A549 (cell line): ENCODE measurements around the gene DDX10. TPM values are rescaled to one million over a fixed set of nuclear protein-coding genes. Genes with fewer than 3 reads are reported as not detected.

Experiments
- ATAC-seq, 2 experiments: fragments of 200-7000 bp in 1 of 2; fragments of >200 bp in 1 of 2; cut with Nextera tagmentation in 1 of 2; cut with Tn5 transposase in 1 of 2; 3 replicates each; pipeline versions ENCODE4 v1.8.0 to v1.9.1; 2018 to 2020; ENCODE audit warnings: mild to moderate bottlenecking in 1 of 2, moderate library complexity in 1 of 2
- CTCF ChIA-PET: fragments of 300-600 bp; sonication (Branson Sonifier 250); formaldehyde crosslinking; extraction: SDS; loops from one replicate; lab custom pipeline; 2021; ENCODE audit warnings: antibody characterized with exemption, inconsistent platforms; lab: Yijun Ruan, JAX
- POLR2A ChIA-PET: fragments of 350-600 bp; formaldehyde crosslinking; extraction: SDS; loops from one replicate; lab custom pipeline; 2021; ENCODE audit warnings: antibody characterized with exemption, inconsistent platforms; lab: Yijun Ruan, JAX
- DNase-seq, 2 experiments: peaks; one replicate each; pipeline versions ENCODE4 v3.0.0 to v3.0.0-alpha.2; 2011 to 2016; ENCODE audit warnings: low read depth in 1 of 2, low spot score in 1 of 2
- FAIRE-seq: peaks from 2 replicates; lab custom pipeline; 2011; peaks lifted over from hg19 to GRCh38; lab: Jason Lieb, UNC
- H3K27ac ChIP-seq, 2 experiments: fragments of >200 bp; sonication (Bioruptor Twin); formaldehyde crosslinking; 3 replicates each; pipeline ENCODE4 v1.5.1; 2016 to 2017
- H3K4me1 ChIP-seq: fragments of >200 bp; sonication (Bioruptor Twin); formaldehyde crosslinking; 3 replicates; pipeline ENCODE4 v1.6.1; 2016
- H3K4me2 ChIP-seq: fragments of >200 bp; sonication (Bioruptor Twin); formaldehyde crosslinking; 3 replicates; pipeline ENCODE4 v1.6.1; 2016
- H3K4me3 ChIP-seq: fragments of >200 bp; sonication (Bioruptor Twin); formaldehyde crosslinking; 3 replicates; pipeline ENCODE4 v1.5.1; 2016
- H3K9me3 ChIP-seq: fragments of >200 bp; sonication (Bioruptor Twin); formaldehyde crosslinking; 3 replicates; pipeline ENCODE4 v1.6.1; 2016
- CBX2 ChIP-seq: fragments of 200-600 bp; sonication (generic); IDR thresholded peaks from 2 replicates; pipeline ENCODE4 v1.6.1; 2016; ENCODE audit warnings: low read depth, mild to moderate bottlenecking, borderline replicate concordance
- CEBPB ChIP-seq, 2 experiments: fragments of >200 bp in 1 of 2; sonication (Bioruptor Twin) in 1 of 2; formaldehyde crosslinking in 1 of 2; IDR thresholded peaks; 2 replicates each; pipeline ENCODE4 v1.6.1; 2012 to 2016
- CHD2 ChIP-seq: fragments of 150-350 bp; IDR thresholded peaks from 2 replicates; pipeline ENCODE4 v1.6.1; 2014; ENCODE audit warnings: low read length; ENCODE audit not compliant: partially characterized antibody
- CHD4 ChIP-seq: fragments of 200-600 bp; sonication (generic); IDR thresholded peaks from 2 replicates; pipeline ENCODE4 v1.6.1; 2016; ENCODE audit warnings: antibody characterized with exemption, mild to moderate bottlenecking, borderline replicate concordance
- EP300 ChIP-seq, 2 experiments: fragments of >200 bp; sonication (Bioruptor Twin); formaldehyde crosslinking; IDR thresholded peaks; 2 replicates in 1 of 2; 3 replicates in 1 of 2; pipeline ENCODE4 v1.6.1; 2016 to 2017
- ESRRA ChIP-seq: fragments of 150-350 bp; IDR thresholded peaks from 2 replicates; pipeline ENCODE4 v1.6.1; 2014; ENCODE audit warnings: mild to moderate bottlenecking, low read length, borderline replicate concordance
- FOSL2 ChIP-seq, 2 experiments: fragments of 450-650 bp in 1 of 2; fragments of >200 bp in 1 of 2; sonication (Bioruptor Twin) in 1 of 2; formaldehyde crosslinking; IDR thresholded peaks; 2 replicates each; pipeline versions ENCODE4 v1.5.0 to v1.6.1; 2016 to 2020; ENCODE audit warnings: mild to moderate bottlenecking in 1 of 2, moderate library complexity in 1 of 2
- GATA3 ChIP-seq: IDR thresholded peaks from 2 replicates; pipeline ENCODE4 v1.6.1; 2012; ENCODE audit warnings: borderline replicate concordance
- HEYL ChIP-seq: fragments of 250-450 bp; sonication (Bioruptor Pico); IDR thresholded peaks from 2 replicates; pipeline ENCODE4 v1.8.0; 2021; ENCODE audit warnings: mild to moderate bottlenecking, moderate library complexity
- HOXA7 ChIP-seq: fragments of 250-450 bp; sonication (Bioruptor Pico); IDR thresholded peaks from 2 replicates; pipeline ENCODE4 v1.5.0; 2020; ENCODE audit warnings: mild to moderate bottlenecking, moderate library complexity
- KDM1A ChIP-seq: fragments of 200-600 bp; sonication (generic); IDR thresholded peaks from 2 replicates; pipeline ENCODE4 v1.6.1; 2016; ENCODE audit warnings: low read depth, mild to moderate bottlenecking
- KDM5A ChIP-seq: fragments of 200-600 bp; sonication (generic); IDR thresholded peaks from 2 replicates; pipeline ENCODE4 v1.6.1; 2016; ENCODE audit warnings: antibody characterized with exemption, mild to moderate bottlenecking
- MAZ ChIP-seq: fragments of 150-350 bp; IDR thresholded peaks from 2 replicates; pipeline ENCODE4 v1.6.1; 2014; ENCODE audit warnings: antibody characterized with exemption, low read depth, low read length, borderline replicate concordance
- MYC ChIP-seq: IDR thresholded peaks from 2 replicates; pipeline ENCODE4 v1.6.1; 2012; ENCODE audit warnings: mild to moderate bottlenecking, inconsistent platforms, low read length, improper control_type of control experiment, borderline replicate concordance
- POLR2AphosphoS2 ChIP-seq: conservative IDR thresholded peaks from 2 replicates; pipeline ENCODE4 v1.6.1; 2012; ENCODE audit warnings: low read length, improper control_type of control experiment, inconsistent platforms
- RAD21 ChIP-seq, 2 experiments: fragments of >200 bp in 1 of 2; sonication (Bioruptor Twin) in 1 of 2; formaldehyde crosslinking in 1 of 2; IDR thresholded peaks in 1 of 2; conservative IDR thresholded peaks in 1 of 2; 2 replicates in 1 of 2; 3 replicates in 1 of 2; pipeline ENCODE4 v1.6.1; 2012 to 2018; ENCODE audit warnings: inconsistent platforms in 1 of 2
- RARB ChIP-seq: fragments of 250-450 bp; sonication (Bioruptor Pico); IDR thresholded peaks from 2 replicates; pipeline ENCODE4 v1.8.0; 2021; ENCODE audit warnings: mild to moderate bottlenecking, moderate library complexity
- REST ChIP-seq: fragments of 200-600 bp; sonication (generic); IDR thresholded peaks from 2 replicates; pipeline ENCODE4 v1.6.1; 2016; ENCODE audit warnings: antibody characterized with exemption, mild to moderate bottlenecking, moderate library complexity
- RNF2 ChIP-seq: fragments of 200-600 bp; sonication (generic); IDR thresholded peaks from 2 replicates; pipeline ENCODE4 v1.6.1; 2016; ENCODE audit warnings: low read depth, mild to moderate bottlenecking, antibody characterized with exemption, moderate library complexity, borderline replicate concordance
- SMC3 ChIP-seq: fragments of >200 bp; sonication (Bioruptor Twin); formaldehyde crosslinking; IDR thresholded peaks from 3 replicates; pipeline ENCODE4 v1.6.1; 2018; ENCODE audit warnings: inconsistent platforms
- SREBF2 ChIP-seq: fragments of 450-650 bp; IDR thresholded peaks from 2 replicates; pipeline ENCODE4 v1.6.1; 2014; ENCODE audit warnings: mild to moderate bottlenecking, moderate library complexity
- TFCP2L1 ChIP-seq: fragments of 250-450 bp; sonication (Bioruptor Pico); IDR thresholded peaks from 2 replicates; pipeline ENCODE4 v1.5.0; 2021; ENCODE audit warnings: mild to moderate bottlenecking
- ZNF302 ChIP-seq: fragments of 250-450 bp; sonication (Bioruptor Pico); IDR thresholded peaks from 2 replicates; pipeline ENCODE4 v1.9.0; 2021; ENCODE audit warnings: inconsistent platforms, mild to moderate bottlenecking, moderate library complexity
- ZSCAN20 ChIP-seq: fragments of 250-450 bp; sonication (Bioruptor Pico); IDR thresholded peaks from 2 replicates; pipeline ENCODE4 v1.8.0; 2022; ENCODE audit warnings: mild to moderate bottlenecking, moderate library complexity
- WGBS: methylation state at CpG from one replicate; pipeline ENCODE4 v1.1.6; 2017; ENCODE audit errors: missing lambda C conversion rate; 5-methylcytosine and 5-hydroxymethylcytosine counted together
- polyA plus RNA-seq, 4 experiments: library from polyadenylated mRNA; depleted of rRNA in 3 of 4; stranded (reverse); fragments of >200 nt; fragmentation: RNase III in 1 of 4; extraction: RNeasy Plus Mini Kit Qiagen cat#74134 plus additional on column Dnase treatment in 1 of 4; gene quantifications; 2 replicates in 3 of 4; 3 replicates in 1 of 4; pipeline ENCODE4 v1.2.3, GENCODE V29; 2011 to 2017
- TF ChIP-seq, protein P1 (sequence below): fragments of >200 bp; sonication (Bioruptor Twin); formaldehyde crosslinking; IDR thresholded peaks from 2 replicates; pipeline ENCODE4 v1.6.1; 2016

Gene DDX10
- polyA plus RNA-seq, 2 of the 4 experiments (the other 2 are of a cell fraction) = 46.0 to 189 TPM

DNA sequence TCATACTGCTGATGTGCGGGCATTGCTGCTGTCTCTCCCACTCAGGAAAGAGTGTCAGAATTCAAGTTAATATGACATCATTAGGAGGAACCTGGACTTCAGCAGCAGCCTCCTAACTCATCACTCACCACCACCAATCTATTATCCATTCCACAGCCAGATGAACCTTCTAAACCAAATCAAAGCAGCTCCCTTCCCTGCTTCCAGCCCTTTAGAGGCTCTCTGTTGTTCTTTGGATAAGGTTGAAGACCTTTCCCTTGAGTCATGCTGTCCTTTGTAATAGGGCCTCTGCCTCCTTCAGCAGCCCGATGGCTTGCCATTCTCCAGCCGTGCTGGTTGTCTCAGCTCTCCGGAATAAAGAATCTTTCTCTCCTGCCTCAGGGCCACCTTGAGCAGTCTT lies 301.3 kb downstream of the DDX10 start:
- Histone ChIP-seq H3K4me1 (0 out of 3 replicates have a peak, but pooled peaks cover 4% of the 10 kb centered on the region), H3K4me2 (no peak overlapping the region), H3K27ac (peak overlapping the region in 1 of 2 experiments; percentile 52; a peak in 1 of 6 replicates), H3K9me3 (no peaks in the 10 kb centered on the region; the same call in 2 of the 3 replicates), H3K4me3 (no peak overlapping the region)
- POLR2A ChIA-PET = no interaction called here
- CTCF ChIA-PET = no interaction called here
- WGBS = 94% methylated on average over 4 of the region's 4 CpGs
- ATAC-seq (no peak), FAIRE-seq (no peak), DNase-seq (no peak)
- TF ChIP-seq CEBPB (IDR thresholded peaks at IDR 0.05) (no peak), POLR2AphosphoS2 (no peak), GATA3 (no peak), ESRRA (no peak), RNF2 (no peak), KDM5A (no peak), RAD21 (conservative IDR thresholded peaks at IDR 0.05 in 1 of 2, IDR thresholded peaks at IDR 0.05 in 1 of 2) (no peak), CBX2 (no peak), MYC (no peak)

- CTCF ChIA-PET = interaction anchor here (0.9 kb wide), 1 partner anchor 8 kb away, joined by 4 read pairs; no protein-coding TSS in a partner anchor
- TF ChIP-seq RARB (CRISPR knock-in tag) (no peak), ZNF302 (CRISPR knock-in tag) (no peak), REST (no peak), HOXA7 (CRISPR knock-in tag) (no peak), SREBF2 (no peak), EP300 (IDR thresholded peaks at IDR 0.05) (no peak), TFCP2L1 (no peak), MAZ (no peak), SMC3 (no peak), FOSL2 (IDR thresholded peaks at IDR 0.05) (no peak), FOSL2 (CRISPR knock-in tag; IDR thresholded peaks at IDR 0.05) (no peak), ZSCAN20 (no peak), CHD4 (no peak), CHD2 (no peak), HEYL (no peak), CBX2 (no peak), KDM1A (no peak)
- TF ChIP-seq, protein P1, sequence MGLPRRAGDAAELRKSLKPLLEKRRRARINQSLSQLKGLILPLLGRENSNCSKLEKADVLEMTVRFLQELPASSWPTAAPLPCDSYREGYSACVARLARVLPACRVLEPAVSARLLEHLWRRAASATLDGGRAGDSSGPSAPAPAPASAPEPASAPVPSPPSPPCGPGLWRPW = no peak
Observed at GRCh38 chr11:108966978-108967377, 302.1 kb downstream of the DDX10 start.

More at GRCh38 chr11:108966978-108967377, 302.1 kb downstream of the DDX10 start:
- H3K4me3 ChIP-seq = no peak overlapping the region
- WGBS = 50% methylated on average over 3 of the region's 3 CpGs
- POLR2A ChIA-PET = no interaction called here
- ATAC-seq (no peak), FAIRE-seq (no peak), DNase-seq (no peak)
- H3K4me2 ChIP-seq = no peak overlapping the region
- H3K4me1 ChIP-seq = 0 out of 3 replicates have a peak, but pooled peaks cover 4% of the 10 kb centered on the region
- no peaks in the 10 kb centered on the region for H3K9me3 ChIP-seq
- H3K27ac ChIP-seq = no peak overlapping the region; a peak in 1 of 6 replicates
